Lower leg skin (tissue), 3 donors: ENCODE results near the gene CPVL.

Source experiments
- CTCF ChIP-seq, 3 donors: fragments of 450-650 bp; IDR thresholded peaks; one replicate each; pipeline ENCODE4 v1.5.1; 2016; ENCODE audit warnings: antibody characterized with exemption in 3 of 3, mild to moderate bottlenecking in 3 of 3, moderate library complexity in 2 of 3
- POLR2A ChIP-seq, 2 donors: fragments of 450-650 bp; IDR thresholded peaks; one replicate each; pipeline ENCODE4 v1.6.1; 2016 to 2017; ENCODE audit warnings: antibody characterized with exemption in 2 of 2, mild to moderate bottlenecking in 1 of 2, moderate library complexity in 1 of 2

GRCh38 chr7:29139191-29139590, 7.1 kb downstream of the CPVL start:
- TF ChIP-seq CTCF (IDR thresholded peaks at IDR 0.05) (no peak), POLR2A (IDR thresholded peaks at IDR 0.05) (no peak)
